ENCODE data around the gene CAD. TPM values are rescaled to one million over a fixed set of nuclear protein-coding genes. Genes with fewer than 3 reads are reported as not detected.

Gene CAD
- total RNA-seq, 1 experiment from 2014 or later = 130 TPM

DNA sequence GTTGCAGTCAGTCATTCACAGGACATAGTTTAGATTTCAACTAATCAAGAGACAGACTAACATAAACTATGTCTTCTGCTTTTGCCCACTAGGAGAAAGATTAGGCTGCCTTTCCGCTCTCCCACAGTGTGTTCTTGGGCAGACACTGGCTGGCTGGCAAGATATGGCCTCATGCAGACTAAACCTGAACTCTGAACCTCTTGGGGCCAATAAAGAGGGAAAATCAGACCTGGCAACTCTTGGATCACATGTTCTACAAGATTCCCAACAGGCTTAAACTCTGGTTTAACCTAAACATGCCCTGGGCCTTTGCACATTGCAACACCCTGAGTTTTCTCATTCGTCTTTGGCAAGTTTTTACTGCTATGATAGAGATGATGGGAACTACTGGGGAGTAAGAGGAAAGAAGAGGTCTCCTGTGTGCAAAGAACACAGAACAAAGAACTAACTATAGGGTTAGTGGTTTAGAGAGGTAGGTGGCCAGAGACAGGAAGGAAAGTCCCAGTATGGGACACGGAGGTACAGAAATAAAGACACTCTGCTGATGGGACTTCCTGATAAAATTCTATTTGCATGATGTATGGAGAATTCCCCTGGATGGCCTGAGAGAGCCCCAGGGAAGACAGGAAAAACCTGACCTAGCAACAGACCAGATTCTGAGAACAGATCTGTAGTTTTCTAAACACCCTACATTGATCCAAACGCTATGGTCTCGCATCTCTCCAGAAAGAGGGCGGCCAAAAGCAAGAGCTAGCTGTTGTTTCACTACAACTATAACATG, 7.4 kb upstream of the CAD start:
- Histone ChIP-seq H4K5ac (ENCODE audit: insufficient read length, low read depth, low read length) (no peak overlapping the region), H3K9ac (ENCODE audit: extremely low read depth, insufficient read length, low read length) (peak overlapping the region; percentile 10), H2BK20ac (ENCODE audit: low read depth, low read length, poor library complexity, severe bottlenecking) (no peak overlapping the region), H3K9me3 (ENCODE audit: control insufficient read depth, low read depth, low read length) (no peaks in the 10 kb centered on the region), H3K18ac (ENCODE audit: insufficient read length, low read depth, low read length) (no peak overlapping the region), H4K8ac (replicated peaks; ENCODE audit: insufficient read length, low read depth, low read length) (no peak overlapping the region), H3K14ac (ENCODE audit: insufficient read depth, low read length) (no peak overlapping the region), H2BK5ac (ENCODE audit: insufficient read length, low read length) (no peak overlapping the region), H3K4me1 (ENCODE audit: insufficient read depth, low read length) (no peaks in the 10 kb centered on the region), H2AFZ (ENCODE audit: low read length) (no peak overlapping the region), H2AK5ac (ENCODE audit: insufficient read length, low read length) (no peak overlapping the region), H3K79me1 (ENCODE audit: insufficient read depth, low read depth, low read length, poor library complexity, severe bottlenecking) (no peaks in the 10 kb centered on the region), H3K4me2 (ENCODE audit: insufficient read depth, insufficient read length, low read length) (no peak overlapping the region), H3K27ac (ENCODE audit: insufficient read length, low read depth, low read length) (no peak overlapping the region), H2BK15ac (ENCODE audit: low read depth, low read length) (no peak overlapping the region), H2BK12ac (ENCODE audit: insufficient read length, low read depth, low read length) (no peak overlapping the region), H4K91ac (ENCODE audit: insufficient read length, low read depth, low read length) (no peak overlapping the region), H3K4ac (ENCODE audit: low read depth, low read length) (no peak overlapping the region), H3K23ac (ENCODE audit: insufficient read length, low read depth, low read length) (no peak overlapping the region), H3T11ph (ENCODE audit: low read length) (no peak overlapping the region), H3K79me2 (ENCODE audit: insufficient read depth, low read length) (no peaks in the 10 kb centered on the region), H3K56ac (ENCODE audit: insufficient read length, low read depth, low read length) (no peak overlapping the region), H2BK120ac (ENCODE audit: low read depth, low read length, poor library complexity, severe bottlenecking) (no peak overlapping the region), H3K23me2 (ENCODE audit: insufficient read length, low read depth, low read length, poor library complexity, severe bottlenecking) (peaks cover 10% of the 10 kb centered on the region), H3K27me3 (ENCODE audit: insufficient read depth, low read length) (no peaks in the 10 kb centered on the region), H4K20me1 (ENCODE audit: control insufficient read depth, insufficient read depth, insufficient read length) (no peaks in the 10 kb centered on the region)
- Mint-ChIP-seq H3K27ac (peak overlapping the region in 1 of 3 experiments; percentile 0; a peak in 1 of 7 replicates), H3K4me1 (peaks cover 30 to 34% of the 10 kb centered on the region in 2 experiments), H3K4me3 (peak overlapping the region; percentile 49 to 64; a peak in 4 of 5 replicates), H3K36me3 (ENCODE audit: insufficient read depth in 1 of 3, low read depth in 3 of 3) (peaks cover 37 to 64% (median 58%) of the 10 kb centered on the region in 3 experiments), H3K27me3 (ENCODE audit: low read depth) (no peaks in the 10 kb centered on the region), H3K9me3 (no peaks in the 10 kb centered on the region)
- WGBS (ENCODE audit: extremely low coverage, insufficient read length, low lambda C conversion rate) = no CpG with 5 or more reads among the region's 6 CpGs
- TF ChIP-seq, protein P1, sequence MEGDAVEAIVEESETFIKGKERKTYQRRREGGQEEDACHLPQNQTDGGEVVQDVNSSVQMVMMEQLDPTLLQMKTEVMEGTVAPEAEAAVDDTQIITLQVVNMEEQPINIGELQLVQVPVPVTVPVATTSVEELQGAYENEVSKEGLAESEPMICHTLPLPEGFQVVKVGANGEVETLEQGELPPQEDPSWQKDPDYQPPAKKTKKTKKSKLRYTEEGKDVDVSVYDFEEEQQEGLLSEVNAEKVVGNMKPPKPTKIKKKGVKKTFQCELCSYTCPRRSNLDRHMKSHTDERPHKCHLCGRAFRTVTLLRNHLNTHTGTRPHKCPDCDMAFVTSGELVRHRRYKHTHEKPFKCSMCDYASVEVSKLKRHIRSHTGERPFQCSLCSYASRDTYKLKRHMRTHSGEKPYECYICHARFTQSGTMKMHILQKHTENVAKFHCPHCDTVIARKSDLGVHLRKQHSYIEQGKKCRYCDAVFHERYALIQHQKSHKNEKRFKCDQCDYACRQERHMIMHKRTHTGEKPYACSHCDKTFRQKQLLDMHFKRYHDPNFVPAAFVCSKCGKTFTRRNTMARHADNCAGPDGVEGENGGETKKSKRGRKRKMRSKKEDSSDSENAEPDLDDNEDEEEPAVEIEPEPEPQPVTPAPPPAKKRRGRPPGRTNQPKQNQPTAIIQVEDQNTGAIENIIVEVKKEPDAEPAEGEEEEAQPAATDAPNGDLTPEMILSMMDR (conservative IDR thresholded peaks at IDR 0.05) = no peak
- no peak for DNase-seq

All from H9 (cell line).